ENCODE data around the gene SLC44A3. TPM values are rescaled to one million over a fixed set of nuclear protein-coding genes. Genes with fewer than 3 reads are reported as not detected.

SLC44A3 gene
- total and polyA plus RNA-seq, 2 of the 8 experiments (the other 6 are each of a cell fraction or from before 2014, with no cell fraction given), result 4.2 to 5.0 TPM

GRCh38 chr1:94803106-94803505, 17.1 kb upstream of the SLC44A3 start:
- H3K27me3 ChIP-seq (replicated peaks in 1 of 4; ENCODE audit: control insufficient read depth in 3 of 4, extremely low read depth in 1 of 4, insufficient read depth in 3 of 4, low read length in 3 of 4), result no peaks in the 10 kb centered on the region
- no peak overlapping the region for H4K91ac ChIP-seq (replicated peaks; ENCODE audit: insufficient read length, low read length)
- no peak overlapping the region for H3K4me2 ChIP-seq (ENCODE audit: insufficient read depth in 1 of 2, low read depth in 2 of 2, low read length in 2 of 2)
- H2BK12ac ChIP-seq (ENCODE audit: low read depth, low read length), result no peak overlapping the region
- H3K27ac ChIP-seq (ENCODE audit: low read depth, low read length), result no peak overlapping the region
- H2BK5ac ChIP-seq (ENCODE audit: low read depth, low read length), result no peak overlapping the region
- H4K5ac ChIP-seq (ENCODE audit: insufficient read length, low read depth, low read length), result no peak overlapping the region
- H3K9me3 ChIP-seq (ENCODE audit: insufficient read depth in 2 of 2, low read depth in 1 of 2, low read length in 1 of 2), result no peaks in the 10 kb centered on the region
- H3K4me1 ChIP-seq (replicated peaks in 1 of 4; ENCODE audit: control insufficient read depth in 3 of 4, insufficient read depth in 4 of 4, low read length in 3 of 4), result peaks cover 0 to 5% (median 0%) of the 10 kb centered on the region in 4 experiments; a peak in 1 of 7 replicates
- no peak overlapping the region for H3K14ac ChIP-seq (ENCODE audit: insufficient read length)
- H3K4ac ChIP-seq (replicated peaks; ENCODE audit: insufficient read length, low read depth, low read length), result no peak overlapping the region
- no peaks in the 10 kb centered on the region for H4K20me1 ChIP-seq (replicated peaks in 1 of 2; ENCODE audit: control insufficient read depth in 1 of 2, insufficient read depth in 2 of 2, low read length in 2 of 2)
- H3K4me3 ChIP-seq (ENCODE audit: extremely low read depth in 1 of 4, insufficient read depth in 2 of 4, low read depth in 3 of 4, low read length in 4 of 4), result no peak overlapping the region
- WGBS, 2 experiments (ENCODE audit: extremely low coverage in 1 of 2, insufficient coverage in 1 of 2, insufficient read length in 1 of 2, insufficient replicate concordance in 2 of 2, low coverage in 1 of 2, low lambda C conversion rate in 2 of 2, missing lambda C conversion rate in 1 of 2), result 82% methylated on average over 3 of the region's 3 CpGs; no CpG with 5 or more reads in 1 of the 2 experiments
- H3K18ac ChIP-seq (ENCODE audit: extremely low read depth, low read length), result no peak overlapping the region
- H3K23me2 ChIP-seq (ENCODE audit: low read depth, low read length), result no peaks in the 10 kb centered on the region
- ChIA-PET POLR2A (ENCODE audit: partially characterized antibody) (interaction anchor here (1.1 to 1.2 kb wide), 2 partner anchors 261 to 276 kb away, joined by 3 read pairs; partner anchors contain the start of gene F3), CTCF (ENCODE audit: partially characterized antibody) (interaction anchor here (0.6 to 9.4 kb wide), 25 partner anchors 8 to 407 kb away, joined by 3 to 212 read pairs (median 5); partner anchors contain the start of gene F3)
- H2AK5ac ChIP-seq (ENCODE audit: low read depth, low read length), result no peak overlapping the region
- DNase-seq (ENCODE audit: low read depth in 1 of 2, low spot score in 2 of 2) (no peak), FAIRE-seq (no peak)
- H3K79me1 ChIP-seq (ENCODE audit: low read depth, low read length), result no peaks in the 10 kb centered on the region
- no peak overlapping the region for H4K8ac ChIP-seq (ENCODE audit: extremely low read depth, insufficient read depth, low read length)
- no peaks in the 10 kb centered on the region for H3K36me3 ChIP-seq (ENCODE audit: control insufficient read depth in 2 of 4, insufficient read depth in 4 of 4, low read length in 3 of 4)
- H2BK15ac ChIP-seq (ENCODE audit: low read length), result no peak overlapping the region
- H2AFZ ChIP-seq (ENCODE audit: low read length), result no peak overlapping the region
- H3K79me2 ChIP-seq (ENCODE audit: control insufficient read depth in 1 of 2, insufficient read depth in 2 of 2, low read length in 2 of 2), result no peaks in the 10 kb centered on the region
- no peak overlapping the region for H3K56ac ChIP-seq (replicated peaks; ENCODE audit: insufficient read length, low read depth, low read length)
- no peak overlapping the region for H2BK20ac ChIP-seq (ENCODE audit: low read length)
- no peak overlapping the region for H3K9ac ChIP-seq (replicated peaks in 1 of 4; ENCODE audit: extremely low read depth in 1 of 4, low read depth in 3 of 4, low read length in 3 of 4)
- no peak overlapping the region for H3K23ac ChIP-seq (ENCODE audit: insufficient read length)
- no peak overlapping the region for H2BK120ac ChIP-seq (replicated peaks; ENCODE audit: low read depth, low read length)
- TF ChIP-seq CTCF (IDR thresholded peaks at IDR 0.05; ENCODE audit: control extremely low read depth in 1 of 3, insufficient read depth in 1 of 3, low read depth in 1 of 3, low read length in 3 of 3), result no peak
- no peak for TF ChIP-seq CHD2 (IDR thresholded peaks at IDR 0.05; ENCODE audit: low read length)
- TF ChIP-seq BRCA1 (IDR thresholded peaks at IDR 0.05; ENCODE audit: low read depth, low read length), result no peak
- no peak for TF ChIP-seq ZNF274 (IDR thresholded peaks at IDR 0.05; ENCODE audit: borderline replicate concordance, extremely low read depth, low read length)
- no peak for TF ChIP-seq BCL11A (IDR thresholded peaks at IDR 0.05; ENCODE audit: low read depth in 2 of 2, low read length in 2 of 2)
- no peak for TF ChIP-seq CTBP2 (IDR thresholded peaks at IDR 0.05; ENCODE audit: borderline replicate concordance, insufficient read depth, insufficient read length, low read length)
- no peak for TF ChIP-seq CBX8 (IDR thresholded peaks at IDR 0.05; ENCODE audit: borderline replicate concordance, low read depth, low read length)
- no peak for TF ChIP-seq POLR2AphosphoS5 (IDR thresholded peaks at IDR 0.05; ENCODE audit: low read depth, low read length)
- no peak for TF ChIP-seq CREB1 (IDR thresholded peaks at IDR 0.05)
- no peak for TF ChIP-seq SP1 (IDR thresholded peaks at IDR 0.05; ENCODE audit: low read depth, low read length)
- no peak for TF ChIP-seq TCF12 (IDR thresholded peaks at IDR 0.05; ENCODE audit: low read depth, low read length)
- no peak for TF ChIP-seq CHD1 (IDR thresholded peaks at IDR 0.05; ENCODE audit: low read depth, low read length)

All from H1 (cell line).